ENCODE measurements around the gene KRTAP25-1. TPM values are rescaled to one million over a fixed set of nuclear protein-coding genes. Genes with fewer than 3 reads are reported as not detected.

KRTAP25-1 gene
- total RNA-seq, 1 donor from 2014 or later = not detected

DNA sequence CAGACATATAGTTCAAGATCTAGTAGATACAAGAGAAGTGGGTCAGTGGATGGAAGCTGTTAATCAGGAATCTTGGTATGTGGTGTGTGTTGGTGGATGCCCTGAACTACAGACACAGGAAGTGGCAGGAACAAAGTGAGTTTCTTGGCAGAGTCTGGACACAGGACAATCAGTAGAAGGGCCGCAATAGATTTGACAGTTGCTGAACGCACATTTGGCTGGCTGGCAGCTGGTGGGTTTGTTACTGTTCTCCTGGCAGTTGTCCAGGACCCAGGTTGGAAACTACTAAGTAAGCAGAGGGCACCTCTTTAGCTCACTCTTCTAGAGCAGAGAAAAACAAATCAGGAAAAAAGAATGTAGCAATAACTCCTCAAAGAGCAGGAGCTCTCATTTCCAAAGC is 17.6 kb upstream of the KRTAP25-1 start:
- H3K27me3 ChIP-seq = no peaks in the 10 kb centered on the region
- no peaks in the 10 kb centered on the region for H3K36me3 ChIP-seq
- H3K4me3 ChIP-seq = no peak overlapping the region
- DNase-seq (no peak), ATAC-seq (no peak)
- TF ChIP-seq CTCF (IDR thresholded peaks at IDR 0.05) = no peak
- no peak overlapping the region for H3K27ac ChIP-seq
- H3K9me3 ChIP-seq = no peaks in the 10 kb centered on the region
- intact Hi-C loops (cut with DNase I) = no loop called here
- H3K4me1 ChIP-seq = no peaks in the 10 kb centered on the region

- ATAC-seq (no peak), DNase-seq (no peak)
- H3K4me3 ChIP-seq = no peak overlapping the region
- no peaks in the 10 kb centered on the region for H3K27me3 ChIP-seq
- no peaks in the 10 kb centered on the region for H3K9me3 ChIP-seq
- TF ChIP-seq CTCF (IDR thresholded peaks at IDR 0.05) = no peak
- intact Hi-C loops (cut with DNase I) = no loop called here
- H3K27ac ChIP-seq = no peak overlapping the region
- no peaks in the 10 kb centered on the region for H3K4me1 ChIP-seq
- H3K36me3 ChIP-seq = no peaks in the 10 kb centered on the region
Observed at GRCh38 chr21:30305136-30305535, 15.8 kb upstream of the KRTAP25-1 start.

DNA sequence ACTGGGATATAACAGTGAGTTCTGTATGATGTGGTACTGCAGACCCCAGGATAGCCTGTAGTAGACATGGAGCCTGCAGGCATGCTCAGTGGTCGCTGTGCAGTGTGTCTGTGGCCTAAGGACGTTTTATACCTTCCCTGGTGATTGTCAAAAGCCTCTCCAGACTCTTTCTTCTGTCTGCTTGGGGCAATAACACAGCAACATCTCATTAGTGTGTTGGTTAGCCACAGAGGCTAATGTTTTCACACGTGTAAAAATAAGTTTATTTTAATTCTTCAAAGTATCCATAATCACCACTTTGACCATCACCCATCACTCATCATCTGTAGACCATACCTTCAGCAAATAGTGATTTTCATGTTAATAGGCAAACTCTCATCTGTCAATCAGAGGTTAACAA is 6.5 kb downstream of the KRTAP25-1 start, which contains the start of gene KRTAP24-1:
Gene KRTAP24-1 (minus strand): TSS at position 101 of the 400 bp plus-strand sequence. CDS start 18 bp downstream, at position 83.
- no peaks in the 10 kb centered on the region for H3K9me3 ChIP-seq
- H3K36me3 ChIP-seq = no peaks in the 10 kb centered on the region
- no peak for ATAC-seq
- H3K4me1 ChIP-seq = no peaks in the 10 kb centered on the region
- H3K4me3 ChIP-seq = no peak within 1 kb of the TSS
- TF ChIP-seq CTCF (IDR thresholded peaks at IDR 0.05) = no peak
- no peaks in the 10 kb centered on the region for H3K27me3 ChIP-seq
- intact Hi-C loops (cut with DNase I) = no loop called here
- H3K27ac ChIP-seq = no peak within 1 kb of the TSS
- no peak for DNase-seq

- intact Hi-C loops (cut with DNase I) = no loop called here
- H3K27ac ChIP-seq = no peak overlapping the region
- H3K27me3 ChIP-seq = no peaks in the 10 kb centered on the region
- no peak for TF ChIP-seq CTCF (IDR thresholded peaks at IDR 0.05)
- ATAC-seq (no peak), DNase-seq (no peak)
- no peak overlapping the region for H3K4me3 ChIP-seq
- H3K4me1 ChIP-seq = no peaks in the 10 kb centered on the region
- no peaks in the 10 kb centered on the region for H3K9me3 ChIP-seq
- H3K36me3 ChIP-seq = no peaks in the 10 kb centered on the region
Observed at GRCh38 chr21:30271611-30272010, 17.7 kb downstream of the KRTAP25-1 start.

- Histone ChIP-seq H3K36me3 (no peaks in the 10 kb centered on the region), H3K4me3 (no peak overlapping the region), H3K9me3 (no peaks in the 10 kb centered on the region), H3K4me1 (no peaks in the 10 kb centered on the region), H3K27ac (no peak overlapping the region), H3K27me3 (no peaks in the 10 kb centered on the region)
- DNase-seq = no peak
- no peak for ATAC-seq
- intact Hi-C loops (cut with DNase I) = no loop called here
- TF ChIP-seq CTCF (IDR thresholded peaks at IDR 0.05) = no peak
Observed at GRCh38 chr21:30271156-30271555, 18.2 kb downstream of the KRTAP25-1 start.

Measured in upper lobe of right lung (tissue), 1 donor.